ENCODE results near the gene CPNE7. TPM values are rescaled to one million over a fixed set of nuclear protein-coding genes. Genes with fewer than 3 reads are reported as not detected.
"Not testable (repeated sequence)": the region's sequence is repeated elsewhere in the genome, so short reads cannot be mapped to it uniquely, and the experiment has no call there.

CPNE7 gene
- total and polyA plus RNA-seq, 2 donors, result 9.6 to 12.8 TPM

DNA sequence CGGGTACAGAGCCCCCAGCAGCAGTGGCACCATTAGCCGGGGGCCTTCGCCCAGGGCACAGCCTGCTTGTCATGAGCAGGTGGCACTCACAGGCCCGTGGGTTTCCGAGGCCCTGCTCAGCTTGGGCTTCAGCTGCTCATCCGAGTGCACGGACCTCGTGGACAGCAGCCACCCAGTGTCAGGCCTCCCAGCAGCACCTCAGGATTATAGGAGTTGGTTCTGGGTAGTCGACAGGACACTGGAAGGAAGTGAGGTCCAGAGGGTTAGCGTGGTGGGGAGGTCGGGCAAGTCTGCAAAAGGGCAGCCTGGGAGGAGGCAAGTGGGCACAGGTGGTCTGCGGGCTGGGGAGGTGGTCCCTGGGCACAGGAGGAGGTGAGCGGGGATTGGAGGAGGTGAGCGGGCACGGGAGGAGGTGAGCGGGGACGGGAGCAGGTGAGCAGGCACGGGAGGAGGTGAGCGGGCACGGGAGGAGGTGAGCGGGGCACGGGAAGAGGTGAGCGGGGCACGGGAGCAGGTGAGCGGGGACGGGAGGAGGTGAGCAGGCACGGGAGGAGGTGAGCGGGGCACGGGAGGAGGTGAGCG, 5.1 kb upstream of the CPNE7 start:
- WGBS, result 95% methylated on average over 30 of the region's 30 CpGs
- peaks cover 13 to 35% of the 10 kb centered on the region in 2 donors for H3K4me1 ChIP-seq (ENCODE audit: control insufficient read depth in 2 of 2, insufficient read depth in 2 of 2, low read length in 2 of 2)
- no peak for DNase-seq (ENCODE audit: low read depth in 6 of 9, low spot score in 9 of 9)
- H3K9me3 ChIP-seq (ENCODE audit: control insufficient read depth in 2 of 2, insufficient read depth in 1 of 2, low read length in 1 of 2), result peaks cover 0 to 4% of the 10 kb centered on the region in 2 donors
- H3K4me3 ChIP-seq (ENCODE audit: low read length in 2 of 2), result no peak overlapping the region
- H3K27me3 ChIP-seq (ENCODE audit: control insufficient read depth in 2 of 2, insufficient read depth in 1 of 2, low read length in 1 of 2), result peaks cover 18 to 53% of the 10 kb centered on the region in 2 donors
- H3K36me3 ChIP-seq (ENCODE audit: control insufficient read depth in 2 of 2, insufficient read depth in 2 of 2, low read length in 1 of 2), result peaks cover 0 to 9% of the 10 kb centered on the region in 2 donors
- H3K27ac ChIP-seq (ENCODE audit: low read depth in 1 of 2, low read length in 1 of 2), result no peak overlapping the region

DNA sequence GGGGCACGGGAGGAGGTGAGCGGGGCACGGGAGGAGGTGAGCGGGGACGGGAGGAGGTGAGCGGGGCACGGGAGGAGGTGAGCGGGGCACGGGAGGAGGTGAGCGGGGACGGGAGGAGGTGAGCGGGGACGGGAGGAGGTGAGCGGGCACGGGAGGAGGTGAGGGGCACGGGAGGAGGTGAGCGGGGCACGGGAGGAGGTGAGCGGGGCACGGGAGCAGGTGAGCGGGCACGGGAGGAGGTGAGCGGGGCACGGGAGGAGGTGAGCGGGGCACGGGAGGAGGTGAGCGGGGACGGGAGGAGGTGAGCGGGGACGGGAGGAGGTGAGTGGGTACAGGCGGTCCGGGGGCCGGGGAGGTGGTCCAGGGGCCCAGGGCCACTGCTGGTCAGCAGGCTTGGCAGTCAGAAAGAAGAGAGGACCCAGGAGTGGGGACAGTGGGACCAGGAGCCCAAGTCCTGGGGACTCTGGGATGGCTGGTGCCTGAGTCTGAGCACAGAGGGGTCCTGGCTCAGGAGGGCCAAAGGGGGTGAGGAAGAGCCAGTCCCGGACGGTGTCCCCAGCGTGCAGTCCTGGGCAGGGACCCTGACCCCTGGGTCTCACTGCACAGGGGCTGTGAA, 4.5 kb upstream of the CPNE7 start:
- H3K9me3 ChIP-seq (ENCODE audit: control insufficient read depth in 2 of 2, insufficient read depth in 1 of 2, low read length in 1 of 2); DNase-seq (ENCODE audit: low read depth in 6 of 9, low spot score in 9 of 9); H3K4me3 ChIP-seq (ENCODE audit: low read length in 2 of 2); H3K27ac ChIP-seq (ENCODE audit: low read depth in 1 of 2, low read length in 1 of 2); H3K36me3 ChIP-seq (ENCODE audit: control insufficient read depth in 2 of 2, insufficient read depth in 2 of 2, low read length in 1 of 2): not testable (repeated sequence)
- Histone ChIP-seq H3K27me3 (ENCODE audit: control insufficient read depth in 2 of 2, insufficient read depth in 1 of 2, low read length in 1 of 2) (peaks cover 25 to 51% of the 10 kb centered on the region in 2 donors), H3K4me1 (ENCODE audit: control insufficient read depth in 2 of 2, insufficient read depth in 2 of 2, low read length in 2 of 2) (peaks cover 12 to 28% of the 10 kb centered on the region in 2 donors)
- WGBS, result 96% methylated on average over 36 of the region's 36 CpGs

DNA sequence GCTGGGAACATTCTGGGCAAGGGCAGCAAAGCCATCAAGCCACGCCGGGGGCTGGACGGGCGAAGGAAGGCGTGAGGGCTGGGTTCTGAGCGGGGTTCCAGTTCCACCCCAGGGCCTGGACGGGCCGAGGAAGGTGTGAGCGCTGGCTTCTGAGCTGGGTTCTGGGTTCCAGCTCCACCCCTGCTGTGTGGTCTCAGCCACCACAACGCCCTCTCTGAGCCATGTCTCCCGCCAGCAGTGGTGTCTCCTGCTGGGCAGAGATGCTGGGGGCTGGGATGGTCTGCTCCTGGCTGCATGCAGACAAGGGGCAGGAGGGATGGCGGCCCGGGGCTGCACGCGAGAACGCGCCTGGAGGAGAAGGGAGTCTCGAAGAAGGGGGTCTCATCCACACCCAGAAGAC, 3.9 kb upstream of the CPNE7 start:
- no peak for DNase-seq (ENCODE audit: low read depth in 6 of 9, low spot score in 9 of 9)

DNA sequence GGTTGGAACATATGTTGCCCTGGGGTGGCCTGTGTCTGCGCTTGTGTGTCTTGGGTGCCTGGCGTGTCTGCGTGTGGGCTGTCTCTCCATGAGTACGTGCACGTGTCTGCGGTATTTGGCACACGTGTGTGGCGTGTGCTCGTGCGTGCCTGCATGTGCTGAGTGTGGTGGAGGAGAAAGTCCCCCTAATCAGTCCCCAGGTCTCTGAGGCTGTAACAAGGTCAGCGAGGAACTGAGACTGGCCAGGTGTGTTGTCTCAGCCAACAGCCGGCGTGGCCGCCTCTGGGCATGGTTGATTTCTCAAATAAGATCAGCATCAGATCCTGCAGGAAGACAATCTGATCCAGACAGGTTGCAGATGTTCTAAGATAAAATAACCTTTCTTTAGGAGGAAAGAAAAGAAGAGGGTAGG, 3.5 kb upstream of the CPNE7 start:
- no peak overlapping the region for H3K27ac ChIP-seq (ENCODE audit: low read depth in 1 of 2, low read length in 1 of 2)
- DNase-seq (ENCODE audit: low read depth in 6 of 9, low spot score in 9 of 9), result no peak
- peaks cover 0 to 4% of the 10 kb centered on the region in 2 donors for H3K9me3 ChIP-seq (ENCODE audit: control insufficient read depth in 2 of 2, insufficient read depth in 1 of 2, low read length in 1 of 2)
- H3K4me3 ChIP-seq (ENCODE audit: low read length in 2 of 2), result no peak overlapping the region
- H3K36me3 ChIP-seq (ENCODE audit: control insufficient read depth in 2 of 2, insufficient read depth in 2 of 2, low read length in 1 of 2), result peaks cover 0 to 9% of the 10 kb centered on the region in 2 donors
- H3K4me1 ChIP-seq (ENCODE audit: control insufficient read depth in 2 of 2, insufficient read depth in 2 of 2, low read length in 2 of 2), result peaks cover 11 to 26% of the 10 kb centered on the region in 2 donors
- WGBS, result 44% methylated on average over 14 of the region's 14 CpGs
- peaks cover 33 to 60% of the 10 kb centered on the region in 2 donors for H3K27me3 ChIP-seq (ENCODE audit: control insufficient read depth in 2 of 2, insufficient read depth in 1 of 2, low read length in 1 of 2)

More for the DNA sequence above, 3.9 kb upstream of the CPNE7 start:
- no peak overlapping the region for H3K4me3 ChIP-seq (ENCODE audit: low read length in 2 of 2)
- H3K4me1 ChIP-seq (ENCODE audit: control insufficient read depth in 2 of 2, insufficient read depth in 2 of 2, low read length in 2 of 2), result peaks cover 11 to 26% of the 10 kb centered on the region in 2 donors
- 91% methylated on average over 18 of the region's 18 CpGs for WGBS
- H3K27ac ChIP-seq (ENCODE audit: low read depth in 1 of 2, low read length in 1 of 2), result no peak overlapping the region
- no peaks in the 10 kb centered on the region for H3K9me3 ChIP-seq (ENCODE audit: control insufficient read depth in 2 of 2, insufficient read depth in 1 of 2, low read length in 1 of 2)
- peaks cover 30 to 55% of the 10 kb centered on the region in 2 donors for H3K27me3 ChIP-seq (ENCODE audit: control insufficient read depth in 2 of 2, insufficient read depth in 1 of 2, low read length in 1 of 2)
- peaks cover 0 to 9% of the 10 kb centered on the region in 2 donors for H3K36me3 ChIP-seq (ENCODE audit: control insufficient read depth in 2 of 2, insufficient read depth in 2 of 2, low read length in 1 of 2)

DNA sequence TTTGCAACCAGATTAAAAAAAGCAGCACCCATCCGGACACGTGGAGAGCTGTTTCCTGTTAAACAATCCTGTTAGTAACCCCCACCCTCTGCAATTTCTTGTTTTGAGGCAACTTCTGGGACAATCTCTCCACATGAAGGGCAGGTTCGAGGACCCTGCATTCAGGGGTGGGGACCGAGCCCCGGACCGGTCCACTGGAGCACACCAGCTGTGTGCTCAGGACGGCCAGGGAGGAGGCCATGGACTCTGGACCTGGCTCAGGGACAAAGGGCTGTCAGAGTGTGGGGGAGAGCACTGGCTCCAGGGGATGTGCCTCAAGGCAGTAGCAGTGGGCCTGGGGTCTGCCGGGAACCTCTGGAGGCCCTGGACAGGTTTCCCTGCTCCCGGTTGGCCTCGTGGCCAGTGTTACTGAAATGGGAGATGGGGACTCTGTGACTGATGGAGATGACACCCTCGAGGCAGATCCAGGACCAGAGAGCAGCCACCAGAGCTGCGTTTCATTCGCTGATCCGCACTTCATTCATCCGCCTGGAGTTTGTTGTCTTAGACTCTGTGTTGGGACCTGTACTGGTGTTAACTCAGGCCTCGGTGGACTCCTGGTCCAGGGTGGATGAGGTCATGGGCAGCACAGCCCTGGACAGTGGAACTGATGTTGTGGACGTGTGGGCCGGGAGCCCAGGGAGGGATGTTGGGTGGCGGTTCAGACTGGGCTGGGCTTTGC, 2.9 kb upstream of the CPNE7 start:
- H3K27ac ChIP-seq (ENCODE audit: low read depth in 1 of 2, low read length in 1 of 2), result no peak overlapping the region
- peaks cover 0 to 7% of the 10 kb centered on the region in 2 donors for H3K9me3 ChIP-seq (ENCODE audit: control insufficient read depth in 2 of 2, insufficient read depth in 1 of 2, low read length in 1 of 2)
- H3K36me3 ChIP-seq (ENCODE audit: control insufficient read depth in 2 of 2, insufficient read depth in 2 of 2, low read length in 1 of 2), result peaks cover 0 to 4% of the 10 kb centered on the region in 2 donors
- peaks cover 35 to 65% of the 10 kb centered on the region in 2 donors for H3K27me3 ChIP-seq (ENCODE audit: control insufficient read depth in 2 of 2, insufficient read depth in 1 of 2, low read length in 1 of 2)
- DNase-seq (ENCODE audit: low read depth in 6 of 9, low spot score in 9 of 9), result no peak
- H3K4me1 ChIP-seq (ENCODE audit: control insufficient read depth in 2 of 2, insufficient read depth in 2 of 2, low read length in 2 of 2), result peaks cover 11 to 26% of the 10 kb centered on the region in 2 donors
- 75% methylated on average over 19 of the region's 19 CpGs for whole genome bisulfite sequencing
- H3K4me3 ChIP-seq (ENCODE audit: low read length in 2 of 2), result no peak overlapping the region

DNA sequence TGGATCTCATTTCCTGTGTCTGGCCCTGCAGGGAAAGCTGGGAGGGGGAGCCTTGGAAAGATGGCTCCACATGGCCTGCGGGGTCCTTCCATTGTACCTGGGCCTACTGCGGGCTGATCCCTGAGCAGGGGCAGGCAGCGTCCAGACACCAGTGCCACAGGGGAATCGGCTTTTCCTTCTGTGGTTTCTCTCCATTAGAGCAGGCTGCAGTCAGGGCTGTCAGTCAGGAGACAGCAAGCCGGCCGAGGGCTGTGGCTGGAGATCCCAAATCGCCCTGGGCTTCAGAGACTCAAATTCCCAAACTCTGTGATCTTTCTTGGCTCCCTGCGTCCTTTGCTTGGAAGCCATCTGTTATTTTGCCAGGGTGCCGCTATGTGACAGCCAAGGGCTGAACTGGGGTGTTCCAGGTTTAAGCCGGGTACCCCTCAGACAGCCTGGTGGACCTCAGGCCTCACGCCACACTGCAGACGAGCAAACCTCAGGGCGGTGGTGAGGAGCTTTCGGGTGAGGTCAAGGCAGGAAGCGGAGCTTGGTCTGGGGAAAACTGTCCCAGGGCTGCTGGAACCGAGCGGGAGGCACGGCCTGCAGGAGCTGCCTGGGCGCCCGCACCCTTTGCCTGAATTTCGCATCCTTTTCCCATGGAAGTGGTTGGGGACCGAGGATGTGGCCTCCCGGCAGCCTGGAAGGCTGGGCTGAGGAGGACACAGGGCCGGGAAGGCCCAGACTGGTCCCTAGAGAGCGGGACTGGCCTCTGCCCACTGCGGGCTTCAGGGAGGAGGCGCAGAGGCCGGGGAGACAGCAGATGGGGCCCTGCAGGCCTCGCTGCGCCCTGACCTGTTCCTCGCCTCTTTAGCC, 1.5 kb upstream of the CPNE7 start:
- Histone ChIP-seq H3K4me3 (ENCODE audit: low read length in 2 of 2) (peak overlapping the region in 1 of 2 donors; percentile 45), H3K9me3 (ENCODE audit: control insufficient read depth in 2 of 2, insufficient read depth in 1 of 2, low read length in 1 of 2) (peaks cover 0 to 7% of the 10 kb centered on the region in 2 donors), H3K4me1 (ENCODE audit: control insufficient read depth in 2 of 2, insufficient read depth in 2 of 2, low read length in 2 of 2) (peaks cover 11 to 26% of the 10 kb centered on the region in 2 donors), H3K27ac (ENCODE audit: low read depth in 1 of 2, low read length in 1 of 2) (no peak overlapping the region), H3K36me3 (ENCODE audit: control insufficient read depth in 2 of 2, insufficient read depth in 2 of 2, low read length in 1 of 2) (no peaks in the 10 kb centered on the region), H3K27me3 (ENCODE audit: control insufficient read depth in 2 of 2, insufficient read depth in 1 of 2, low read length in 1 of 2) (peaks cover 35 to 70% of the 10 kb centered on the region in 2 donors)
- 92% methylated on average over 31 of the region's 31 CpGs for WGBS
- DNase-seq (ENCODE audit: low read depth in 6 of 9, low spot score in 9 of 9), result no peak

DNA sequence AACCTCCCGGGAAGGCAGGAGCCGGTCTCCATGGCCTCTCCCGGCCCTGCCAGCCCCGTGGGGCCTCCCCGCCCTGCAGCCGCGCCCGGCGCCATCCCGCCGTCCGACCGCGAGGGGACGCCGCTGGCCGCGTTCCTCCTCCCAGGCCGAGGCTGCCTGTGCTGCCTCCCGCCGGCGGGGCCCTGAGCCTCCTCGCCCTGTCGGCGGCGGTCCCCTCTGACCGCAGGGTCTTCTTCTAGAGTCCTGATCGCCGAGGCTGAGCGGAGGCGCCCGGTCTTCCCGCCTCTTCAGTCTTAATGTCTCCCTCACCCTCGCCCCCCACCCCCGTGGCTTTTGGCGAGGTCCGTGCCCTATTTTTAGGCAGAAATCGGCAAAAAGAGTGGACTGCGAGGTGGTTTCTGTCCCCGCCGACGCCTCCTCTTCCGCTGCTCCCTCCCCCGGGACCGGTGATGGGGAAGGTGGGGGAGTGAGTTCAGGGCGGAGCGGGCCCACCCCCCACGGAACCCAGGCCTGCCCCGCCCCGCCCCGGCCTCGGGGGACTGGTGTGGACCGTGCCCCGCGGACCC, 794 bp upstream of the CPNE7 start:
- H3K36me3 ChIP-seq (ENCODE audit: control insufficient read depth in 2 of 2, insufficient read depth in 2 of 2, low read length in 1 of 2), result no peaks in the 10 kb centered on the region
- H3K27ac ChIP-seq (ENCODE audit: low read depth in 1 of 2, low read length in 1 of 2), result no peak overlapping the region
- H3K4me1 ChIP-seq (ENCODE audit: control insufficient read depth in 2 of 2, insufficient read depth in 2 of 2, low read length in 2 of 2), result peaks cover 11 to 26% of the 10 kb centered on the region in 2 donors
- peaks cover 35 to 69% of the 10 kb centered on the region in 2 donors for H3K27me3 ChIP-seq (ENCODE audit: control insufficient read depth in 2 of 2, insufficient read depth in 1 of 2, low read length in 1 of 2)
- peaks cover 0 to 8% of the 10 kb centered on the region in 2 donors for H3K9me3 ChIP-seq (ENCODE audit: control insufficient read depth in 2 of 2, insufficient read depth in 1 of 2, low read length in 1 of 2)
- 2% methylated on average over 55 of the region's 55 CpGs for WGBS
- DNase-seq (ENCODE audit: low read depth in 6 of 9, low spot score in 9 of 9), result peak in 2 of 9 donors; percentile 44 to 51
- H3K4me3 ChIP-seq (ENCODE audit: low read length in 2 of 2), result peak overlapping the region in 1 of 2 donors; percentile 45

DNA sequence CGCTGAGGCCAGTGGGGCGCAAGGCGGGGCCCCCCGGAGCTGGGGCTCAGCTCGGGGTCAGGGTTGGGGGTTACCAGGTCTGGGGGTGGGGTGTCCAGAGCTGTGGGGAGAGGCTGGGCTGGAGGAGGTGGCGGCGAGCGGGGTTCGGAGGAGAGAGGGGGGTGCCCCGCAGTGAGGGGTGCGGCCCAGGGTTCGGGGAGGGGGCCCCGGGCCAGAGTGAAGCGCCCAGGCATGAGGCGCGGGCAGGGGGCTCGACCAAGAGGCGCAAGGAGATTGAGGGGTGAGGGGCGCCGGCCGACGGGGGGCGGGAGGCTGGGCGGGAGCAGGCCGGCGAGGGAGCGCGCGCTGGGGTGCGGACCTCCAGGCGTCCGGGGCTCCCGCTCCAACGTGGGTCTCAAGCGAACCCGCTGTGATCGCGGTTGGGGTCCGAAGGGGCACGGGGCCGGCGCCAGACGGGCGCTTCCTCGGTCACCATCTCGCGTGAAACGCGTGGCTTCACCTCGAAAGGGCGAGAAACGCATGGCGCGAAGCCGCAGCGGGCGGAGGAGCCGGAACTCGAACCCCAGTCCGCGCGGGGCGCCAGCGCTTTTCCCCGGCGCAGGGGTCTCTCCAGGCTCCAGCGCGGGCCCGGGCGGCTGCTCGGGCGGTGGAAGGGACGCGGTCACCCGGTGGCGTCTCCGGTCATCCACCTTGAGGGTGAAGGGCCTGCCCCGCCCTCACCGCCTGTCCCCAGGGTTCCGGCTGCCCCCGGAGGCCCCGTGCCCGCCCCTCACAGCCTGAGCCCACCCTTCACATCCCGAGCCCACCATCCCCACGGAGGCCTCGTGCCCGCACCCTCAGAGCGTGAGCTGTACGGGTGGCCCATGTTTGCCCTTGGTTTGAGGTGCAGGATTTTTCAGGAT, 846 bp downstream of the CPNE7 start:
- H3K9me3 ChIP-seq (ENCODE audit: control insufficient read depth in 2 of 2, insufficient read depth in 1 of 2, low read length in 1 of 2), result peaks cover 2 to 19% of the 10 kb centered on the region in 2 donors
- H3K36me3 ChIP-seq (ENCODE audit: control insufficient read depth in 2 of 2, insufficient read depth in 2 of 2, low read length in 1 of 2), result no peaks in the 10 kb centered on the region
- no peak for DNase-seq (ENCODE audit: low read depth in 6 of 9, low spot score in 9 of 9)
- no peak overlapping the region for H3K4me3 ChIP-seq (ENCODE audit: low read length in 2 of 2)
- no peak overlapping the region for H3K27ac ChIP-seq (ENCODE audit: low read depth in 1 of 2, low read length in 1 of 2)
- H3K27me3 ChIP-seq (ENCODE audit: control insufficient read depth in 2 of 2, insufficient read depth in 1 of 2, low read length in 1 of 2), result peaks cover 35 to 60% of the 10 kb centered on the region in 2 donors
- peaks cover 11 to 26% of the 10 kb centered on the region in 2 donors for H3K4me1 ChIP-seq (ENCODE audit: control insufficient read depth in 2 of 2, insufficient read depth in 2 of 2, low read length in 2 of 2)
- whole genome bisulfite sequencing, result 49% methylated on average over 89 of the region's 89 CpGs
